Lung (tissue), 12 donors: ENCODE data around the gene IFITM1. TPM values are rescaled to one million over a fixed set of nuclear protein-coding genes. Genes with fewer than 3 reads are reported as not detected.

ENCODE experiments used
- ATAC-seq: fragments of 200-7000 bp; cut with Tn5 transposase; one replicate; pipeline ENCODE4 v1.9.1; 2020; ENCODE audit warnings: moderate number of reproducible peaks; ENCODE audit not compliant: insufficient read depth, low FRiP score
- DNase-seq, 3 donors: peaks; one replicate each; pipeline ENCODE4 v3.0.0-alpha.2; 2013 to 2017
- H3K27ac ChIP-seq, 2 donors: one replicate each; pipeline ENCODE4 v1.5.1; 2013; ENCODE audit warnings: mild to moderate bottlenecking in 2 of 2, moderate library complexity in 2 of 2, control low read depth in 1 of 2, inconsistent platforms in 1 of 2, low read depth in 1 of 2, low read length in 1 of 2
- H3K27me3 ChIP-seq, 3 donors: one replicate each; pipeline ENCODE4 v1.5.1; 2013; ENCODE audit warnings: low read length in 2 of 3; ENCODE audit not compliant: control insufficient read depth in 3 of 3, insufficient read depth in 3 of 3
- H3K36me3 ChIP-seq, 4 donors: one replicate each; pipeline ENCODE4 v1.5.1; 2013; ENCODE audit warnings: low read length in 4 of 4, mild to moderate bottlenecking in 1 of 4, moderate library complexity in 1 of 4; ENCODE audit not compliant: control insufficient read depth in 4 of 4, insufficient read depth in 4 of 4
- H3K4me1 ChIP-seq, 5 donors: one replicate each; pipeline ENCODE4 v1.5.1; 2013; ENCODE audit warnings: low read length in 5 of 5, mild to moderate bottlenecking in 2 of 5, moderate library complexity in 1 of 5; ENCODE audit not compliant: control insufficient read depth in 5 of 5, insufficient read depth in 5 of 5
- H3K4me3 ChIP-seq: one replicate; pipeline ENCODE4 v1.5.1; 2013; ENCODE audit warnings: mild to moderate bottlenecking, control low read depth, moderate library complexity
- H3K9ac ChIP-seq, 2 donors: one replicate each; pipeline ENCODE4 v1.5.1; 2013; ENCODE audit warnings: low read length in 2 of 2, control low read depth in 1 of 2; ENCODE audit not compliant: insufficient read depth in 1 of 2
- H3K9me3 ChIP-seq, 4 donors: one replicate each; pipeline ENCODE4 v1.5.1; 2013; ENCODE audit warnings: low read length in 3 of 4, mild to moderate bottlenecking in 1 of 4, moderate library complexity in 1 of 4; ENCODE audit not compliant: control insufficient read depth in 4 of 4, insufficient read depth in 3 of 4
- WGBS, 2 donors: extraction: QIAGEN DNeasy Blood & Tissue Kit; methylation state at CpG; one replicate each; pipeline ENCODE4 v1.1.7; 2013; 5-methylcytosine and 5-hydroxymethylcytosine counted together
- polyA plus RNA-seq, 2 donors: library from polyadenylated mRNA; stranded (reverse); fragments of 200-250 nt; gene quantifications; one replicate each; pipeline ENCODE4 v1.2.1, GENCODE V29; 2013
- total RNA-seq, 2 donors: library from RNA; depleted of rRNA in 1 of 2; stranded (reverse); fragments of >200 nt in 1 of 2; gene quantifications; one replicate each; pipeline ENCODE4 v1.2.1, GENCODE V29; 2014 to 2021
- TF ChIP-seq, protein P1 (sequence below): IDR thresholded peaks from 2 replicates; pipeline ENCODE4 v1.5.1; 2012; ENCODE audit warnings: mild to moderate bottlenecking; ENCODE audit errors: control extremely low read depth, extremely low read depth
- donor health status: control.
- donor health status: control.
- donor health status: Bipolar disorder and iron deficiency.
- donor health status: healthy.
- donor health status: DM: yes; HTN: yes; CAD: no.

Gene IFITM1
- total and polyA plus RNA-seq, 4 donors, result 53.3 to 531 (median 189) TPM

DNA sequence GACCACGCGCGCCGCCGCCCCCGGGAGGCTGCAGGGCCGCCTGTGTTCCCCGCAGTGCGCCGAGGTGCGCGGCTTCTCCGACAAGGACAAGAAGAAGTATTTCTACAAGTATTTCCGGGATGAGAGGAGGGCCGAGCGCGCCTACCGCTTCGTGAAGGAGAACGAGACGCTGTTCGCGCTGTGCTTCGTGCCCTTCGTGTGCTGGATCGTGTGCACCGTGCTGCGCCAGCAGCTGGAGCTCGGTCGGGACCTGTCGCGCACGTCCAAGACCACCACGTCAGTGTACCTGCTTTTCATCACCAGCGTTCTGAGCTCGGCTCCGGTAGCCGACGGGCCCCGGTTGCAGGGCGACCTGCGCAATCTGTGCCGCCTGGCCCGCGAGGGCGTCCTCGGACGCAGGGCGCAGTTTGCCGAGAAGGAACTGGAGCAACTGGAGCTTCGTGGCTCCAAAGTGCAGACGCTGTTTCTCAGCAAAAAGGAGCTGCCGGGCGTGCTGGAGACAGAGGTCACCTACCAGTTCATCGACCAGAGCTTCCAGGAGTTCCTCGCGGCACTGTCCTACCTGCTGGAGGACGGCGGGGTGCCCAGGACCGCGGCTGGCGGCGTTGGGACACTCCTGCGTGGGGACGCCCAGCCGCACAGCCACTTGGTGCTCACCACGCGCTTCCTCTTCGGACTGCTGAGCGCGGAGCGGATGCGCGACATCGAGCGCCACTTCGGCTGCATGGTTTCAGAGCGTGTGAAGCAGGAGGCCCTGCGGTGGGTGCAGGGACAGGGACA is 32.9 kb upstream of the IFITM1 start:
- H3K27me3 ChIP-seq, result peaks cover 0 to 66% (median 36%) of the 10 kb centered on the region in 3 donors
- H3K36me3 ChIP-seq, result no peaks in the 10 kb centered on the region
- no peak overlapping the region for H3K4me3 ChIP-seq
- no peak overlapping the region for H3K9ac ChIP-seq
- TF ChIP-seq, protein P1, sequence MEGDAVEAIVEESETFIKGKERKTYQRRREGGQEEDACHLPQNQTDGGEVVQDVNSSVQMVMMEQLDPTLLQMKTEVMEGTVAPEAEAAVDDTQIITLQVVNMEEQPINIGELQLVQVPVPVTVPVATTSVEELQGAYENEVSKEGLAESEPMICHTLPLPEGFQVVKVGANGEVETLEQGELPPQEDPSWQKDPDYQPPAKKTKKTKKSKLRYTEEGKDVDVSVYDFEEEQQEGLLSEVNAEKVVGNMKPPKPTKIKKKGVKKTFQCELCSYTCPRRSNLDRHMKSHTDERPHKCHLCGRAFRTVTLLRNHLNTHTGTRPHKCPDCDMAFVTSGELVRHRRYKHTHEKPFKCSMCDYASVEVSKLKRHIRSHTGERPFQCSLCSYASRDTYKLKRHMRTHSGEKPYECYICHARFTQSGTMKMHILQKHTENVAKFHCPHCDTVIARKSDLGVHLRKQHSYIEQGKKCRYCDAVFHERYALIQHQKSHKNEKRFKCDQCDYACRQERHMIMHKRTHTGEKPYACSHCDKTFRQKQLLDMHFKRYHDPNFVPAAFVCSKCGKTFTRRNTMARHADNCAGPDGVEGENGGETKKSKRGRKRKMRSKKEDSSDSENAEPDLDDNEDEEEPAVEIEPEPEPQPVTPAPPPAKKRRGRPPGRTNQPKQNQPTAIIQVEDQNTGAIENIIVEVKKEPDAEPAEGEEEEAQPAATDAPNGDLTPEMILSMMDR, result no peak
- peak overlapping the region in 1 of 2 donors; percentile 10 for H3K27ac ChIP-seq
- ATAC-seq, result no peak
- DNase-seq, result no peak
- peaks cover 0 to 15% (median 0%) of the 10 kb centered on the region in 5 donors for H3K4me1 ChIP-seq
- 9 to 10% methylated on average over 79 of the region's 79 CpGs for WGBS, 2 donors
- H3K9me3 ChIP-seq, result no peaks in the 10 kb centered on the region

DNA sequence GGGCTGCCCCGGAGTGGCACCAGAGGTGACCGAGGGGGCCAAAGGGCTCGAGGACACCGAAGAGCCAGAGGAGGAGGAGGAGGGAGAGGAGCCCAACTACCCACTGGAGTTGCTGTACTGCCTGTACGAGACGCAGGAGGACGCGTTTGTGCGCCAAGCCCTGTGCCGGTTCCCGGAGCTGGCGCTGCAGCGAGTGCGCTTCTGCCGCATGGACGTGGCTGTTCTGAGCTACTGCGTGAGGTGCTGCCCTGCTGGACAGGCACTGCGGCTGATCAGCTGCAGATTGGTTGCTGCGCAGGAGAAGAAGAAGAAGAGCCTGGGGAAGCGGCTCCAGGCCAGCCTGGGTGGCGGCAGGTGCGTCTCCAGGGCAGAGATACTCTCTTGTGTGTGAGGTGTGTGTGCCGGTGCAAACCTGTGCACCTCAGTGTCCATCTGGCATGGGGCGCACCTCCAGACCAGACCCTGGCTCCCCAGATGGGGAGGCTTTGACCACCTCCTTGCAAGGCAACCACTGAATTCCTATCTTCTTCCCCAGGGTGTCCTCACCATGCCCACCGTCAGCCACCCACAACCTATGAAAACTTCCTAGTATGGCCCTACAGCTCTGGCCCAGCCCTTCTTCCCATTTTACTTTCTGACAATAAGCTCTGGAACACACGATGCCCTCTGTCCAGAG is 32.2 kb upstream of the IFITM1 start:
- ATAC-seq, result no peak
- DNase-seq, result no peak
- H3K27ac ChIP-seq, result no peak overlapping the region
- WGBS, 2 donors, result 37 to 54% methylated on average over 23 to 26 of the region's 26 CpGs
- no peaks in the 10 kb centered on the region for H3K9me3 ChIP-seq
- H3K36me3 ChIP-seq, result no peaks in the 10 kb centered on the region
- peaks cover 0 to 15% (median 0%) of the 10 kb centered on the region in 5 donors for H3K4me1 ChIP-seq
- H3K4me3 ChIP-seq, result no peak overlapping the region
- H3K9ac ChIP-seq, result no peak overlapping the region
- H3K27me3 ChIP-seq, result peaks cover 0 to 65% (median 34%) of the 10 kb centered on the region in 3 donors
- TF ChIP-seq, protein P1, result no peak

DNA sequence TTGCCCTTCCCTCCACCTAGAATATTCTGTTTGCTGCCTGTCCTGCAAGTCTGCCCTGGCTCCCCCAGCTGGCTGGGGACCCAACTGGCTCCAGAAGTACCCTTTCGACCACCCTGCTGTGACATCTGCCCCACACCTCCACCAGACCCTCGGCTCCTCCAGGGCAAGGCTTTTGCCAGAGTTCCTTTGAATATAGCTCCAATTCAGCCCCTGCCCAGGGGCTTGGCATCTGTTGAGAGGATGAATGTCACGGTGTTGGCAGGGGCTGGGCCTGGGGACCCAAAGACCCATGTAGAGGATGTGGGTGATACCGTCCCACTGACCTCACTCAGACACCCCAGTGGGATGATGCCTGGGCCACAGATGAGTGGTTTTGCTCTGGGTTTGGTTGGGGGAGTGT is 31.7 kb upstream of the IFITM1 start:
- Histone ChIP-seq H3K27me3 (peaks cover 0 to 62% (median 37%) of the 10 kb centered on the region in 3 donors), H3K36me3 (no peaks in the 10 kb centered on the region), H3K9me3 (no peaks in the 10 kb centered on the region), H3K9ac (no peak overlapping the region), H3K4me3 (no peak overlapping the region), H3K27ac (no peak overlapping the region), H3K4me1 (peaks cover 0 to 15% (median 0%) of the 10 kb centered on the region in 5 donors)
- TF ChIP-seq, protein P1, result no peak
- WGBS, 2 donors, result 67 to 69% methylated on average over 4 of the region's 4 CpGs
- DNase-seq, result no peak
- no peak for ATAC-seq
